Cardiac muscle cell (in vitro differentiated cells and primary cell): Measurements from ENCODE around the gene TSPEAR. TPM values are rescaled to one million over a fixed set of nuclear protein-coding genes. Genes with fewer than 3 reads are reported as not detected.

Experiments used
- DNase-seq, 2 donors: peaks; one replicate each; pipeline versions ENCODE4 v3.0.0 to v3.0.0-alpha.2; 2010 to 2017; ENCODE audit warnings: low read depth in 1 of 2, low spot score in 1 of 2
- H3K27ac ChIP-seq: fragments of 200-600 bp; sonication (generic); 2 replicates; pipeline ENCODE4 v1.5.1; 2016
- H3K27me3 ChIP-seq: fragments of 200-600 bp; sonication (generic); 2 replicates; pipeline ENCODE4 v1.6.0; 2016; ENCODE audit warnings: control low read depth
- H3K36me3 ChIP-seq: fragments of 200-600 bp; sonication (generic); 2 replicates; pipeline ENCODE4 v1.5.1; 2016; ENCODE audit warnings: control low read depth
- H3K4me1 ChIP-seq: fragments of 200-600 bp; sonication (generic); 2 replicates; pipeline ENCODE4 v1.8.1; 2017; ENCODE audit warnings: low read depth, mild to moderate bottlenecking, mixed run types
- H3K4me3 ChIP-seq: fragments of 200-600 bp; sonication (generic); 2 replicates; pipeline ENCODE4 v1.5.1; 2016; ENCODE audit warnings: mild to moderate bottlenecking
- H3K9me3 ChIP-seq: fragments of 200-600 bp; sonication (generic); 2 replicates; pipeline ENCODE4 v1.5.1; 2017; ENCODE audit warnings: low read depth, mild to moderate bottlenecking, control low read depth
- polyA plus RNA-seq: library from polyadenylated mRNA; unstranded; fragments of >200 nt; fragmentation: Nextera tagmentation; extraction: Ambion mirVana; gene quantifications from 2 replicates; pipeline ENCODE4 v1.2.1, GENCODE V29; 2016
- total RNA-seq: library from RNA; depleted of rRNA; stranded (reverse); fragments of >200 nt; gene quantifications from 2 replicates; pipeline ENCODE4 v1.2.3, GENCODE V29; 2016
- TF ChIP-seq, protein P1 (sequence below): IDR thresholded peaks from 2 replicates; pipeline ENCODE4 v1.5.1; 2012; ENCODE audit warnings: low read depth, mild to moderate bottlenecking, low read length

Gene TSPEAR
- total and polyA plus RNA-seq, 2 experiments from 2014 or later = 2.8 to 3.4 TPM

DNA sequence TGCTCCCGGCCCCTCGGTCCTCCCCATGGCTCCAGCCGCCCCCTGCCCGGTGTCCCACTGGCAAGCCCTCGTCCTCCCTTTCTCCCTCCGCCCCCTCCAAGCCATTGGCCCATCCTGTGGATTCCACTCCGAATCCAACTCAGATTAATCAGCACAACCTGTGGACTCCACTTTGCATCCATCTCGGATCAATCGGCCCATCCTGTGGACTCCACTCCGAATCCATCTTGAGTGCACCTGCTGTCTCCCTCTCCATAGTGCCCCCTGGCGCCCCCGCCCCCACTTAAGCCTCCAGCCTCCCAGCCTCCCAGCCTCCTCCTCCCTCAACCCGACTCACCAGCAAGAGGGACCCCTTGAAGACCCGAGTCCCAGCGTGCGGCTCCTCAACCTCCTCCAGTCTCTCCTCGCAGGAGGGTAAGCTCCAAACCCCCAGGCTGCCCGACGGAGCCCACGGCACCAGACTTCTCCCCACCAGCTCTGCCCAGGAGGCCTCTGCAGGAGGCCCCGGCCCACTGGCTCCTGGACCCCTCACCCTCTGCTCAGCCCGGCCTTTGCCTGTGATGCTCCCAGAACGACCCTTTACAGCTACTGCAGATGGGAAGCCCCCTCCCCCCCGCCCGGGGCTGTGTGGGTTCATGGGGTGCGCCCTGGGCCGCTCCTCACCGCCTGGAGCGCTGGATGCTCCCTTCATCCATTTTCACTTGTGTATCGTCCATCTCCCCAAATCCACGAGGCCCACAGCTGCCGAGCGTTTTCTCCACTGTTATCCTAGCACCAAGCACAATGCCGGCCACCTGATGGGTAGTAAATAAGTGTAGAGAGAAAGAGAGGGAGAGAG is 40.6 kb upstream of the TSPEAR start:
- TF ChIP-seq, protein P1, sequence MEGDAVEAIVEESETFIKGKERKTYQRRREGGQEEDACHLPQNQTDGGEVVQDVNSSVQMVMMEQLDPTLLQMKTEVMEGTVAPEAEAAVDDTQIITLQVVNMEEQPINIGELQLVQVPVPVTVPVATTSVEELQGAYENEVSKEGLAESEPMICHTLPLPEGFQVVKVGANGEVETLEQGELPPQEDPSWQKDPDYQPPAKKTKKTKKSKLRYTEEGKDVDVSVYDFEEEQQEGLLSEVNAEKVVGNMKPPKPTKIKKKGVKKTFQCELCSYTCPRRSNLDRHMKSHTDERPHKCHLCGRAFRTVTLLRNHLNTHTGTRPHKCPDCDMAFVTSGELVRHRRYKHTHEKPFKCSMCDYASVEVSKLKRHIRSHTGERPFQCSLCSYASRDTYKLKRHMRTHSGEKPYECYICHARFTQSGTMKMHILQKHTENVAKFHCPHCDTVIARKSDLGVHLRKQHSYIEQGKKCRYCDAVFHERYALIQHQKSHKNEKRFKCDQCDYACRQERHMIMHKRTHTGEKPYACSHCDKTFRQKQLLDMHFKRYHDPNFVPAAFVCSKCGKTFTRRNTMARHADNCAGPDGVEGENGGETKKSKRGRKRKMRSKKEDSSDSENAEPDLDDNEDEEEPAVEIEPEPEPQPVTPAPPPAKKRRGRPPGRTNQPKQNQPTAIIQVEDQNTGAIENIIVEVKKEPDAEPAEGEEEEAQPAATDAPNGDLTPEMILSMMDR = no peak
- no peaks in the 10 kb centered on the region for H3K36me3 ChIP-seq
- no peak for DNase-seq
- H3K27me3 ChIP-seq = peaks cover 3% of the 10 kb centered on the region
- no peak overlapping the region for H3K4me3 ChIP-seq
- peaks cover 6% of the 10 kb centered on the region for H3K4me1 ChIP-seq
- no peak overlapping the region for H3K27ac ChIP-seq
- H3K9me3 ChIP-seq = no peaks in the 10 kb centered on the region

DNA sequence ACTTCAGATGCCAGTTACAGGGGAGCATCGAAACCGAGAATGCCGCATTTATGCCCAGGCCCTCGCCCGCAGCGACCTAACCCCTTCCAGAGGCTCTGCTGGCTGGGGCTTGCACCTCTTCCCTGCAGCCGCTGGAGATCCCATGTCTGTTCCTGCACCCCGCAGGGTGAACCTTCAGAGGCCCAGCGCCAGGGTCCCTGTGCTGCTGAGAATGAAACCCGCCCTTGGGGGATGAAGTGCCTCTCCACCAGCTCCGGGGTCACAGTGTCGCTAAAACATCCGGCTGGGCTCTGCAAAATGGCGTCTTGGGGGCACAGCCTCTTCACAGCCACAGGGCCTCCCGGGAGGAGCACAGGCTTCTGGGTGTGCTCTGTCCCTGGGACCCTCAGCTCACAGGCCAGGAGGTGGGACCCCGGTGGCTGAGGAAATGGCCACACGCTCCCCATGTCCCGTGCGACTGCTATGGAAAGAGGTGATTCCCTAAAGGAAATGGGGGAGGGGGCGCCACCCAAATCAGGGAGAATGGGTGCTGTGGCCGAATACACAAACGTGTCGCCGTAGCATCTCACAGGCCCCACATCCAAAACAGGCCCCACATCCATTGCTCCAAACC is 39.9 kb upstream of the TSPEAR start:
- H3K27ac ChIP-seq = no peak overlapping the region
- TF ChIP-seq, protein P1 = no peak
- peaks cover 6% of the 10 kb centered on the region for H3K4me1 ChIP-seq
- H3K9me3 ChIP-seq = peaks cover under 1% of the 10 kb centered on the region
- no peaks in the 10 kb centered on the region for H3K36me3 ChIP-seq
- H3K4me3 ChIP-seq = no peak overlapping the region
- peaks cover 3% of the 10 kb centered on the region for H3K27me3 ChIP-seq
- no peak for DNase-seq

- H3K4me1 ChIP-seq = peaks cover 6% of the 10 kb centered on the region
- H3K4me3 ChIP-seq = no peak overlapping the region
- H3K27me3 ChIP-seq = peaks cover 3% of the 10 kb centered on the region
- peaks cover 2% of the 10 kb centered on the region for H3K9me3 ChIP-seq
- H3K36me3 ChIP-seq = no peaks in the 10 kb centered on the region
- no peak for DNase-seq
- TF ChIP-seq, protein P1 = no peak
- no peak overlapping the region for H3K27ac ChIP-seq
These were observed 39.3 kb upstream of the TSPEAR start for GRCh38 chr21:44750675-44751025.

- peaks cover 6% of the 10 kb centered on the region for H3K4me1 ChIP-seq
- H3K9me3 ChIP-seq = peaks cover 2% of the 10 kb centered on the region
- no peak for DNase-seq
- TF ChIP-seq, protein P1 = no peak
- H3K36me3 ChIP-seq = no peaks in the 10 kb centered on the region
- peaks cover 3% of the 10 kb centered on the region for H3K27me3 ChIP-seq
- no peak overlapping the region for H3K4me3 ChIP-seq
- H3K27ac ChIP-seq = no peak overlapping the region
These were observed 38.6 kb upstream of the TSPEAR start for GRCh38 chr21:44749759-44750674.

- Histone ChIP-seq H3K4me3 (no peak overlapping the region), H3K9me3 (peaks cover 2% of the 10 kb centered on the region), H3K4me1 (peaks cover 6% of the 10 kb centered on the region), H3K27ac (no peak overlapping the region), H3K36me3 (no peaks in the 10 kb centered on the region), H3K27me3 (peaks cover 3% of the 10 kb centered on the region)
- no peak for DNase-seq
- TF ChIP-seq, protein P1 = no peak
These were observed 37.9 kb upstream of the TSPEAR start for GRCh38 chr21:44749116-44749758.
